GM18861 (cell line): Measurements from ENCODE around the gene NSG1.

Experiments used
- ATAC-seq: cut with Tn5 transposase; IDR thresholded peaks from one replicate; pipeline ENCODE4 v1.9.1; 2021; ENCODE audit not compliant: unreplicated experiment

The NSG1 gene

DNA sequence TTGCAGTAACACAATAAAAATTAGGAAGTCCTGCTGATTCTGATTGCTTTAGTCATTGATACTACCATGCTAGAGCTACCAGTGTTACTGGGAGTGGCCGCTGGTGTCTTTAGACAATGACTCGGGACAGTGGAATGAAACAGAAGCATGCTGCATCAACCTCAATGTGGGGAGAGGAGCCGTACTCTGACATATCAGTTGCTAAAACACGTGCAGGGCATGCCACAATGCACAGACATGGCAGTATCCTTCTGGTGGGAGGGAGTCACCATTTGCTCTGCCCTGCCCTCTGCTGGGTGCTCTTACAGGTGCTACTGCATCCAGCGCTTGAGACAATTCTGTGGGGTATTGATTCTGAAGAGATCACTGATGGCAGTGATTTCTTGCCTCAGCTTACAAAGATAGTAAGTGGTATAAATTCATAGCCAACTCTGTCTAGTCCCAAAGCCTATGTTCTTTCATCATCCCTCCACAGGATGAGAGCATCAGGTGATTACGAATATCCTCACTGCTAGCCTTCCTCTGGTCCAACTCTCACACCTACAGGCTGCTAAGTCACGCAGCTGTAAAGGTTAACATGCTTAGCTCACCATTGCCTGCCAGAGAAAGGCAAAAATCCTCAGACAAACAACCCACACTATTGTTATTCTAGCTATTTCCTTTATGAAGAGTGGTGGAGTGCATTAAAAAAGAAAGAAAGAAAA lies 43.7 kb downstream of the NSG1 start:
- ATAC-seq = peak; percentile 73

DNA sequence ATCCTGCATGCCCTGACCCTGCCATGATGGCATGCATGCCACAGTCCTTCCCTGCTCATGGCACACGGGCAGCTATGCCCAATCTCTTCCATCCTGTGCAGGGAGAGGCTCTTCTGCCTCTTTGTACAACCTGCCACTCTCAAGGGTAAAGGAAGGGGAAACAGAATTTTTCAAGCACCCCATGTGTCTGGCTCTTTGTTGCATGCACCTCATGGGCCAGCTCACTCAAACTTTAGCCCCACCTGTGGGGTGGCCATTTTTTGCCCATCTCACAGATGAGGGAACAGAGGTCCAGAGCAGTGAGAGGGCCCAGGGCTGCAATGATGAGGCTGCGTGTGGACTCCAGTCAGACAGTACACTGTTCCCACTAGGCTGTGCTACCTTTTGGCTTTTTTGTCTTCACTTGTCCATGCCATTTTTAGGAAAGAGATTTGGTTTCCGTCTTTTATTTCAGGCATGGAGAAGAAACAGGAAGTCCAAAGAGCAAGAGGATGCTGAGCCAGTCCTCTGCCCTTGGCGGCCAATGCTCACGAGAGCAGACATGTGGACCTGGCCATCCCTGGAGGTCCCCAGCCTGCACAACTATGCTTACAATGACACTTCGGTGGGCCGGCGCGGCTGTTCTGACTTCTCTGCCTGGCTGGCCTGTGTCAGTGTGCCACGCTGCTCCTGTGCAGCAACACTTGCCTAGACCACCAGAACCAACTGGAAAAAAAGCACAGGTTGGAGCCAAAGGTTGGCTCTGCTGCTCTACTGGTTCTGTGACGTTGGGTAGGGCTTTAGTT lies 45.6 kb downstream of the NSG1 start:
- ATAC-seq = no peak

DNA sequence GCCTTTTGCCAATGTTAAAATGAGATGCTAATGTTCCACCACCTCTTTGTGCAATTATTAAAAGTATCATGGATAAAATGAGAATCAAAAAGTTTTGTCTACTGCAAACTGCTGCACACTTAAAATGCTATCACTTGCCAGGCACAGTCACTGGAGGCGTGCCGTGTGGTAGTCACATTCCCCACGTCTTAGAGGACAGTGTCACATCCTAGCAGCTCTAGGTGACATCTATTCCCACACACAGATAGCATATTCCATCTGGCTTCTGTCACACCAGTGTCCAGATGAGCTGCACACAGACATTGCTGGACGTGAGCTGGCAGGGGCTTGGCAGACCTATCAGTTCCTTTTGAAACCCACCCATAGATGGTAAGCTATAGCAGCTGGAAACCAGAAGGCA lies 47.0 kb downstream of the NSG1 start:
- ATAC-seq = no peak

DNA sequence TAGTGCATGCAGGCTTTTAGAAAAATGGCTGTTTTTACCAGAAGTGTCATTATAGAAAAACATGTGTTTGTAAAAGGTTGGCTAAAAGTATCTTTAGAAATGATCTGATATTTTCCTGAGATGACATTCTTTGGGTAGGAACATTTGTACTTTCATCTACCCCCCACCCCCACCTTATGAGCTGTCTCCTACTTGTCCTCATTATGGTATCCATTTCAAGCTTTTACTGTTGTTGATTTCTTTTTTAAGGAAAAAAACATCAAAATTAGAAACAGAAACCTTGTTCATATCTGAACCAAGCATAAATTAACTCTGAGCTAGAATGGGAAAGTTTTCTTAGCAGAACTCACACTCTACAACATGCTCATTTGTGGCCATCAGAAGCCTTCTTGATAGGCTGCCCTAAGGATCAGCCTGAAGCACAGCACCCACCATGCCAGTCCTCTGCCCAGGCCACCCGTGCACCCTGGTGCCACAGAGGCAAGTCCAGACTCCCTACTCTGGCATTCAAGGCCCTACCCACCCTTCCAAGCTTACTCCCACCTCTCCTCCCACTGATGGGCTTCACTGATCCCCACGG lies 49.4 kb downstream of the NSG1 start:
- no peak for ATAC-seq

DNA sequence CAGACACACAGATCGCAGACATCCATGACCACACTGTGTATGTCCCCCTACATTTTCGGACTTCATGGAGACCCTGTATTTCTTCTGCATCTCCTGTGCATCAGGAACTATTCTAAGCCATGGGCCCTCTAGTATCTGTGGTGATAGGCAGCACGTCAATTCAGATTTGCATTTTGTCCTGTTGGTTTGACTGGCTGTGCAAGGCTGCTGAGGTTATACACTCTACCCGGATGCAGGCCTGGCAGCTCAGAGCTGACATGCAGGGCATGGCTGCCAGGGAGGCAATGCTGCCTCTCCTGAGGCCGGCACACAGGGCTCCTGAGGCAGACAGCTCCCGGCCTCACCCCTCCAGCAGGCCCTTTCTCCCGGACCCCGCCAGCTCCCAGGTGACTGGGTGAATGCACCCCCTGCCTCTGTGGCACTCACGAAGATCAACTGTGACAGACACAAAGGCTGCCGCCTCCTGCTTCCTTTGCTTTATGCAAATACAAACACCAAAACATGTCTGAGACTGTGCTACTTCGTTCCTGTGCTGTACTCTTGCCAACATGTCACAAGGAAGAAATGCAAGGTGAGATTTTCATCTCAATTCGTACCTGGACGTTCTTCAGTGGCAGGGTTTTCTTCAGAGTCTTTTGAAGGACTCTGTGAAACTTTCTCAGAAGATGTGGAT lies 51.0 kb downstream of the NSG1 start:
- ATAC-seq = no peak

DNA sequence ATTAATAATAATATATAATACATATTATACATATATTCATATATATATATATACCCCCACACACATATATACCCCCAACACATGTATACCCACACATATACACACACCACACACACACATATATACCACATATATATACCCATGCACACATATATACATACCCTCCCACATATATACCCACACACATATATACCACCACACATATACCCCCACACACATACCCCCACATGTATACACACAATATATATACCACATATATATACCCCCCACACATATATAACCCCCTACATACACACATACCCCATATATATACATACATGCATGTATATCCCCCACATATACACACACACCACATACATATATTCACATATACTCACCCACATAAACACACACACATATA lies 52.0 kb downstream of the NSG1 start:
- no peak for ATAC-seq

DNA sequence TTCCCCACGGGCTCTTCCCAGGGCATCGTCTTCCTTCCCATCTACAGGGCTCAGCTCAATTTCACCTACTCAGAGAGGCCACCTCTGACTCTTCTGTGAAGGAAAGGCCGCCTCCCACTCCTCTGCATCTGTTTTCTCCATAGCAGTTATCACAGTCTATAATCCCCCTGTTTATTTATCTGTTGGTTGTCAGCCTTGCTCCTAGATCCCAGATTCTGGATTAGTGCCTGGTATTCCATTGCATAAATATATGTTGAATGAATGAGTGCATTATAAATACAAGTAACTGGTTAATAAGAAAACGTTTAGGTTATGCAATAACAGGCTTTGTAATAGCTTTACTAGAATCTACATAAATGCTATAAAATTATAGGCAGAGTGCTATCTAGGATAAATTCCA lies 52.9 kb downstream of the NSG1 start:
- ATAC-seq = no peak

DNA sequence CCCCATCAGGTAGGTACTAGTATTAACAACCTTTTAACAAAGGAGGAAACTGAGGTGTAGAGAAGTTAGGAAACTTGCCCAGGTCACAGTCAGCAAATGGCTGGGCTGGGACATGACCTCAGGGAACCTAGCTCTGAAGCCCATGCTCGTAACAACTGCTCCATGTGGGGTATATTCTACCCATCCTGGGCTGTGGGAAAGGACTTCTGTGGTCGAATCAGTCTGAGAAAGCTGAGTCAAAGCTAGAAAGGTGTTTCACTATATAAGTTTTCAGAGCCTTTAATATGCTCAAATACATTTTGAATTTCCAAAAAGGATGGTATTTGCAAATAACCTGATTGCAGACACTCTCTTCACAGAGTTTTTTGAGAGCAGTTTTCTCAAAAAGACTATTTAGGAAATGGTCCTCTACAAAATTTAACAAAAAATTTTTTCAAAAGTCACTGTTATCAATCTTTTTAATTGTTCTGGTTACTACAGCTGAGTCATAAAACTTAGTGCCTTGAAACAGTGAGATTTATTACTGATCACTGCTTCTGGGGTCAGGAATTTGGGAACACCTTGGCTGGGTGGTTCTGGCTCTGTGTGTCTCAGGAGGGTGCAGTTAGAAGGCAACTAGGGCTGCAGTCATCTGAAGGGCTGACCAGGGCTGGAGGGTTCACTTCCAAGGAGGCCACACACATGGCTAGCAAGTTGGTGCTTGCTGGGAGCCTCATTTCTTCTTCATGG lies 53.6 kb downstream of the NSG1 start:
- ATAC-seq = peak; percentile 58

DNA sequence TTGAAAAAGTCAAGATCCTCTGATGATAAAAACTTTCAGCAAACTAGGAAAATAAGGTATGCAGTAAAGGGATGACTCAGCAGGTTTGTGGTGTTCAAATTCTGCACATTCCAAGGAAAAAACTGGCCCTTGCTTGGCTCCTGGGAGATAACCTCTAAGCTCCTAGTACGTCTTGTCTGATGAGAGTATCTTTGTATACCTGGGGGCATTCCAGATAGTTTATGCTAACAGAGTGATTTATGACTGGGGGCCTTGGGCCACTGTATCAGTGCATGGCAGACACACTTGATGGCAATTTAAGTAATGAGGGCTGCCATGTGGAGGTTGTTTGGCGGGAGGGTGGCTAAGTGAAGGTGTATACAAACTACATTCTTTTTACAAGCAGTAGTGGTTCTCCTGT lies 56.9 kb downstream of the NSG1 start:
- no peak for ATAC-seq

DNA sequence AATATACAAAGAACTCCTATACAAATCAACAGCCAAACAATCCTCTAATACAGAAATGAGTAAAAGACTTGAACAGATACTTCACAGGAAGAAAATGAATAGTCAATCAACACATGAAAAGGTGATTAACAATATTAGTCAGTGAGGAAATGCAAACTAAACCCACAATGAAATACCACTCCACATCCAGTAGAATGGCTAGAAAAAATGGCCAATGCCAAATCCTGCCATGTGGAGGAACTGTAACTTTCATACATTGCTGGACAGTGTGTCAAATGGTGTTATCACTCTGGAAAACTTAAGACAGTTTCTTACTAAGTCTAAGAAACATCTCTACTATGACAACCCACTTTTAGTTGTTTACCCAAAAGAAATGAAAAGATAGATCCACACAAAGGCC lies 59.5 kb downstream of the NSG1 start:
- no peak for ATAC-seq

DNA sequence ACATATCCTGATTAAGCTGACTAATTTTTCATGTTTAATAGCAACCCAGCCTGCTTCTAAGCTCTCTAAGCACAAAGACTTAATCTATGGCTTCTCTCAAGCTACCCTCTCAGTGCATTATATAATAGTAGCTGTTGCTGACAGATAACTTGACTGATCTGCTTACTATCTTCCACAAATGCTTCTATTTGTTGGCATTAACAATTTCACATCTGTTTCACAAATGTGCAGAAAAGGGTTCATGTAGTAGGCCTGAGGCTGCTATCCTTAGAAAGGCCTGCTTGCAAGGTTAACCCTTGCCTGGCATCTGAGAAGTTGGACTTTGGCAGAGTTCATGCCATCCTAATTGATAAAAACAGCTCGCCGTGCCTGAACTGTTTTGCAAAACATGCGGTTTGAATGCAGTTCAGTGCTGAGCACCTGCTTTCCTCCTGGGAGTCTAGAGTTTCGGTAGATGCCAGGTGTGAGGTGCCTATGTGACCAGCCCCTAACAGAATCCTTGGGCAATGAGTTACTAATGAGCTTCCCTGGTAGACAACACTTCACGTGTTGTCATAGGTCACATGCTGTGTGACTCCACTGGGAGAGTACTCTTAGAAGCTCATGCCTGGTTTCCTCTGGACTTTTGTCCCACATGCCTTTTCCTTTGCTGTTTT lies 68.4 kb downstream of the NSG1 start:
- peak; percentile 89 for ATAC-seq

DNA sequence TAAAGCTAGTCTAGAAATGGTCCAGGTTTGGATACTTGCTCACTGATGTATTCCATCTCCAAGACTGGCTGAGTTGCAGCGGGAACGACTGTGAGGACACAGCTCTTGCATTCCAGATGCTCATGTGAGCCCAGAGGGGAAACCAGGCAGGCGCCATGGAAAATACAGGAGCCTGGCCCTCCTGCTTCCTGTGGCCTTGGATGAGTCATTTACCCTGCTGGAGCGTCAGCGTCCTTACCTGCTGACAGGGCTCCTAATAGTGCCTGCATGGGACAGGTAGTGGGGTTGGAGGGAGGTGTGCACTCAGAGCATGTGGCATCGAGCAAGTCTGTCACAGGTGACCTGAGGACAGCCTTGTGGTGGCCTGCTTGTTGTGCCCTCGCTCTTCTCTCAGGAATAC lies 69.4 kb downstream of the NSG1 start:
- no peak for ATAC-seq

DNA sequence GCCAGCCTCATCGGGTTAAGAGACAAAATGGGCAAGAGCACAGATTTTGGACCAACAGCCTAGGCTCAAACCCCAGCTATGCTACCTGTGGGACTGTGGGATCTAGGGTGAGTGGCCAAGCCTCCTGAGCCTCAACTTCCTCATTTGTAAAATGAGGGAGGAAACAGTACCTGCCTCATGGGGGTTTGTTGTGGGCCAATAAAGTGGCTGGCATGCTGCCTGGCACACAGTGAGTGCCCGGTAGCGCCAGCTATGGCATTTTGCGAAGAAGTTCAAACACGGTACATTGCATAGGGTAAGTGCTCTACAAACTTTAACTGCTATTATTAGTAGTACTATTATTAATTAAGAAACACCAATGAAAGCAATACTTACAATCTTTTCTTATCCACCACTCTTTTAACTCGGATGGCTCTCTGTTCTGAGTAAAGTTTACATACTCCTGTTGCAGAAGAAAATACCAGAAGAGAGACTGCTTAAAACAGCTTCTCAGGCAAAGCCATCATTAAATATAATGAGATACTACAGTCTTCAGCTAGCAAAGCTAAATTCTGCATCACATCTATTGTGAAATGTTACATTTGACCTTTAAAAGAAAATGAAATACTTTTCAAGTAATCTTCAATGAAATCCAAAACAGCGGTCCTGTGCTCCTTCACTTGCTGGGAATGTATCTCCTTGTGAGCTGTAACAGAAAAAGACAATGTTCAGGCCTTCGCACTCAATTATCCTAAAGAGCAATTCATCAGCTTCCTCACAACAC lies 70.1 kb downstream of the NSG1 start:
- no peak for ATAC-seq

DNA sequence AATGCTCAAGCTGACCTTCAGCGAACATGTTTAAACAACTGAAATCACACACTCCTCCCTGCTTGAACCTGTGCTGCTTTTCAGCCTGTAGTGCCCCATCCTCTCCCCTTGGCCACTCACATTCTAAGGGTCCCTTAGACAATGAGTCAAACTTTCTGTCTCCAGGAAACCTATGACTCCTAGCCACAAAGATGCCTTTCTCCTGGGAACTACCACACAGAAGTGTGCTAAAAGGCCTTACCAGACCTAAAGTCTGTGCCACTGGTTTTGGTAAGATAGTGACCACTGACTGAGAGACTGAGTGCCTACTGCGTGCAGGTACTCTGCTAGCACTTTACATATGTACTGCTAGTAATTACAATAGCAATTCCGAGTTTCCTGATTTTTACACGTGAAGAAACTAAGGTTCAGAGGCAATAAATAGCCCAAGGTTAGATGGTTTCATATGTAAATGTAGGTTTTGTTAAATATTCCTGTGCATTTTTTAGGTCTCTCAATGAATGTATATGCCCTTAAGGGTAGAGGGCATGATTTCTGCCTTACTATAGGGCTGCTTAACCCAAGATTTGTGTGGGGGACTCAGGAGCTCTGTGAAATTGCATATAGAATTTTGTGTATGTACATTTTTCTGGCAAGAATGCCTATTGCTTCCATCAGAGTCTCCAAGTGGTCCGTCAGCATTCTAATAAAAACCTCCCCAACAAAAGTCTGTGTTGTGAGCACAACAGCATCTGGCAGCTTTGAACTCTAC lies 71.1 kb downstream of the NSG1 start:
- no peak for ATAC-seq

DNA sequence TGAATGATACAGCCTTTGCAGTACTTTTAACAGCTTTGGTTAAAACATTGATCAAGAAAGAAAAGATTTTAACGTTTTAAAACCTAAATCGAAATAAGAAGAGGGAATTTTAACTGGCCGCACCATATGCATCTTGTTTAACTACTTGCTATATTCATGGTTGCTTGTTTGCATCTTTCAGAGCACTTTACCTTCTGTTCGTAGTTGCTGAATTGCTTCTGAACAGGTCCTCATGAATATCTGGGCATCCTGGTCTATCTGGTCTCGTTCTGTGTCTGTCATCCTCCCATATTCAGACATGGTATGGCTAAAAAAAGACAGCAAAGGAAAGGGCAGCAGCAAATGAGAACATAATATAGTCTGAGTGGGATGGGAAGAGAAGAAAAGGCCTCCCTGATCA lies 72.3 kb downstream of the NSG1 start:
- ATAC-seq = no peak

DNA sequence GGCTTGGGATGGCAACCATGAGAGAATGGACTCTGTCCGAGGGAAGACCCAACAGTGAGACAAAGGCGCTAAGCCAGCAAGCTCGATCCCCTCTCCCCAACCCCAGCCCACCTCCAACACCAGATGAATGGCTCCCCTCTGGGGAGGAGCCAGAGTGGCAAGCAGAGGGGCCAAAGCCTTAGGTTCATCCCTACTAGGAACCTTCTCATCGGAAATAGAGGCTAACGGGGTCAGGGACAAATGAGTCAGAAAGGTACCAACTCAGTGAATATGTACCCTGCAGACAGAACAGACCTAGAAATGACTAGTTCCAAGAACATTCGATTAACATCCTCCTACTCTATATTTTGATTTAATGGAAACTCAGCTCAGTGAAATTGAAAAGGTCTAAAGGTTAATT lies 73.9 kb downstream of the NSG1 start:
- ATAC-seq = no peak

DNA sequence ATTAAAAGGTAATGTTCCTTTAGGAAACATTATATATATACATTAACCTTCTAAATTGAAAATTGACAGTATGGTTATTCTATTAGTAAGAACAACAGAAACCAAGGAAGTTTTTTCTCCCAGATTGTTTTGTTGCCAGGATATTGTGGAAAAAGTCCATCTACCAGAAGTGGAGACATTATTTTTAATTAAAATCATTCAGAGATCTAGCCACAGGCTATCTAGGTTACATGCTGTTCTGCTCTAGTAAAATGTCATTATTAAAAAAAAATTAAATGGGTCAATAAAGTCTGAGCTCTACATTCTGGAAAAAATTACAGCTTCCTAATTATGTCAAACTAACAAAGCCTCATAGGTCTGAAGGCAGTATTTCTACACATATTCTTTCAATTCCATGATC lies 74.3 kb downstream of the NSG1 start:
- no peak for ATAC-seq

DNA sequence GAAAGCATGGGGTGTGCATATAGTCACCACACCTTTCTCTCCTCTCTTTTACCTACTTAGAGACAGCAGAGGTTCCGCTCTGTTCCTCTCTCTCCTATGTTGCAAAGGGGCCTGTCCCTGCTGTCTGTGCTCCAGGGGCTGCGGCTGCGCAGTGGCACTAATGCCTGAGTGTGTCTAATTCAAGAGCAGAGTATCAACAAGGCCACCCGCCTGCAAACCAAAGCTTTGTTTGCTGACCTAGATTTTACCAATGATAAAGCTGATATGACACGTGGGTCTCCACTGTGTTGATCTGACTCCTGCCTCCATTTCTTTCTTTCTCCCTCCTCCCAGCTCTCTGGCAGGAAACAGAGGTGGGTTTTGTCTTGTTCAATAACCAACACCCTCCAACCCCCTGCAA lies 74.9 kb downstream of the NSG1 start:
- no peak for ATAC-seq

DNA sequence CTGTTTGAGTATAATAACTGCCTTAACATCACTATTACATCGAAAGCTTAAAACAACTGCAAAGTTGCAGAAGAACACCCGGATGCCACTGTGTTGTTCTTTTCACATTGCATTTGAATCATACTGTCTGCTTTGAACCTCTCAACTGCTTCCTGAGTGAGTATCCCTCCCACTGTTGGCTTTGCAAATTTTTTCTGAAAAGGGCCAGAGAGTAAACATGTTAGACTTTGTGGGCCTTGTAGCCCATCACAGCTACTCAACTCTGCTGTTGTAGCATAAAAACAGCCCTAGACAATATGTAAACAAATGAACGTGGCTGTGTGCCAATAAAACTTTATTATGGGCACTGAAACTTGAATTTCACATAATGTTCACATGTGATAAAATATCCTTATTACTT lies 76.1 kb downstream of the NSG1 start:
- no peak for ATAC-seq
